GM21737 (cell line): ENCODE results near the gene CYP4B1.
"Not testable (repeated sequence)": the region's sequence is repeated elsewhere in the genome, so short reads cannot be mapped to it uniquely, and the experiment has no call there.

Source experiments
- ATAC-seq: cut with Tn5 transposase; IDR thresholded peaks from one replicate; pipeline ENCODE4 v1.9.1; 2021; ENCODE audit warnings: mild to moderate bottlenecking, moderate library complexity; ENCODE audit not compliant: unreplicated experiment

The CYP4B1 gene

GRCh38 chr1:46813858-46814396 lies 15.1 kb downstream of the CYP4B1 start:
- no peak for ATAC-seq

GRCh38 chr1:46815133-46815532 lies 16.3 kb downstream of the CYP4B1 start:
- ATAC-seq = no peak

GRCh38 chr1:46816930-46817329 lies 18.1 kb downstream of the CYP4B1 start:
- ATAC-seq = no peak

- ATAC-seq = no peak
Observed at GRCh38 chr1:46817814-46818213, 19.0 kb downstream of the CYP4B1 start.

- no peak for ATAC-seq
Observed at GRCh38 chr1:46818591-46818990, 19.7 kb downstream of the CYP4B1 start.

GRCh38 chr1:46819335-46819734 lies 20.5 kb downstream of the CYP4B1 start:
- ATAC-seq = no peak

- no peak for ATAC-seq
Observed at GRCh38 chr1:46820076-46820475, 21.2 kb downstream of the CYP4B1 start.

- no peak for ATAC-seq
Observed at GRCh38 chr1:46820560-46821060, 21.8 kb downstream of the CYP4B1 start.

GRCh38 chr1:46822248-46822826 lies 23.5 kb downstream of the CYP4B1 start:
- no peak for ATAC-seq

- ATAC-seq = no peak
Observed at GRCh38 chr1:46823151-46823550, 24.3 kb downstream of the CYP4B1 start.

GRCh38 chr1:46826892-46827291 lies 28.0 kb downstream of the CYP4B1 start:
- not testable (repeated sequence) for ATAC-seq

- ATAC-seq = no peak
Observed at GRCh38 chr1:46830665-46831322, 31.9 kb downstream of the CYP4B1 start.

- not testable (repeated sequence) for ATAC-seq
Observed at GRCh38 chr1:46835469-46835868, 36.6 kb downstream of the CYP4B1 start.

- not testable (repeated sequence) for ATAC-seq
Observed at GRCh38 chr1:46846386-46846785, 47.5 kb downstream of the CYP4B1 start.

- not testable (repeated sequence) for ATAC-seq
Observed at GRCh38 chr1:46857660-46858065, 58.8 kb downstream of the CYP4B1 start.

GRCh38 chr1:46862348-46862747 lies 63.5 kb downstream of the CYP4B1 start:
- no peak for ATAC-seq
